K562 (cell line): ENCODE measurements around the gene L3MBTL1.

ENCODE experiments used
- POLR2A ChIP-seq: fragments of 450-650 bp; conservative IDR thresholded peaks from 2 replicates; pipeline ENCODE4 v1.6.1; 2016
- RBM34 ChIP-seq: fragments of 200-400 bp; formaldehyde crosslinking; IDR thresholded peaks from 2 replicates; pipeline ENCODE4 v1.6.1; 2018; ENCODE audit warnings: low read length, borderline replicate concordance; ENCODE audit not compliant: insufficient read depth
- ZNF239 ChIP-seq: fragments of 250-450 bp; sonication (Bioruptor Pico); IDR thresholded peaks from 2 replicates; pipeline ENCODE4 v1.4.0; 2020; ENCODE audit warnings: mild to moderate bottlenecking
- TF ChIP-seq, protein P1 (sequence below), 3 experiments: IDR thresholded peaks in 2 of 3; conservative IDR thresholded peaks in 1 of 3; 2 replicates each; pipeline ENCODE4 v1.5.1; 2011 to 2012; ENCODE audit warnings: low read length in 3 of 3, mild to moderate bottlenecking in 3 of 3, control low read depth in 2 of 3, improper control_type of control experiment in 1 of 3, inconsistent platforms in 1 of 3, low read depth in 1 of 3, mixed read lengths in 1 of 3, moderate library complexity in 1 of 3; ENCODE audit not compliant: insufficient read depth in 2 of 3
- TF ChIP-seq, protein P2 (sequence below), 2 experiments: fragments of 250-450 bp in 1 of 2; fragments of 450-650 bp in 1 of 2; sonication (Bioruptor Pico) in 1 of 2; IDR thresholded peaks; 2 replicates each; pipeline versions ENCODE4 v1.6.1 to v1.8.0; 2016 to 2021; ENCODE audit warnings: mild to moderate bottlenecking in 2 of 2, moderate library complexity in 2 of 2, missing compliant biosample characterization in 1 of 2, missing genetic modification characterization in 1 of 2

GRCh38 chr20:43464219-43464790 is 43.2 kb upstream of the L3MBTL1 start:
- TF ChIP-seq POLR2A (peak; percentile 52), ZNF239 (CRISPR knock-in tag) (no peak), RBM34 (no peak)
- TF ChIP-seq, protein P1, sequence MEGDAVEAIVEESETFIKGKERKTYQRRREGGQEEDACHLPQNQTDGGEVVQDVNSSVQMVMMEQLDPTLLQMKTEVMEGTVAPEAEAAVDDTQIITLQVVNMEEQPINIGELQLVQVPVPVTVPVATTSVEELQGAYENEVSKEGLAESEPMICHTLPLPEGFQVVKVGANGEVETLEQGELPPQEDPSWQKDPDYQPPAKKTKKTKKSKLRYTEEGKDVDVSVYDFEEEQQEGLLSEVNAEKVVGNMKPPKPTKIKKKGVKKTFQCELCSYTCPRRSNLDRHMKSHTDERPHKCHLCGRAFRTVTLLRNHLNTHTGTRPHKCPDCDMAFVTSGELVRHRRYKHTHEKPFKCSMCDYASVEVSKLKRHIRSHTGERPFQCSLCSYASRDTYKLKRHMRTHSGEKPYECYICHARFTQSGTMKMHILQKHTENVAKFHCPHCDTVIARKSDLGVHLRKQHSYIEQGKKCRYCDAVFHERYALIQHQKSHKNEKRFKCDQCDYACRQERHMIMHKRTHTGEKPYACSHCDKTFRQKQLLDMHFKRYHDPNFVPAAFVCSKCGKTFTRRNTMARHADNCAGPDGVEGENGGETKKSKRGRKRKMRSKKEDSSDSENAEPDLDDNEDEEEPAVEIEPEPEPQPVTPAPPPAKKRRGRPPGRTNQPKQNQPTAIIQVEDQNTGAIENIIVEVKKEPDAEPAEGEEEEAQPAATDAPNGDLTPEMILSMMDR (IDR thresholded peaks at IDR 0.05 in 2 of 3, conservative IDR thresholded peaks at IDR 0.05 in 1 of 3; ENCODE audit: insufficient read depth in 2 of 3, low read depth in 1 of 3, low read length in 3 of 3) = no peak
- TF ChIP-seq, protein P2, sequence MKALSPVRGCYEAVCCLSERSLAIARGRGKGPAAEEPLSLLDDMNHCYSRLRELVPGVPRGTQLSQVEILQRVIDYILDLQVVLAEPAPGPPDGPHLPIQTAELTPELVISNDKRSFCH (CRISPR knock-in tag; IDR thresholded peaks at IDR 0.05) = no peak
- TF ChIP-seq, protein P2 (tag; IDR thresholded peaks at IDR 0.05) = no peak
